Colonic mucosa (tissue), 4 donors: ENCODE data around the gene DST. TPM values are rescaled to one million over a fixed set of nuclear protein-coding genes. Genes with fewer than 3 reads are reported as not detected.

Experiments
- DNase-seq: peaks from one replicate; pipeline ENCODE4 v3.0.0-alpha.2; 2020
- H3K27ac ChIP-seq: fragments of 200-600 bp; one replicate; pipeline ENCODE4 v1.8.0; 2021
- H3K27me3 ChIP-seq: fragments of 200-600 bp; one replicate; pipeline ENCODE4 v1.8.0; 2021
- H3K36me3 ChIP-seq: fragments of 200-600 bp; one replicate; pipeline ENCODE4 v1.8.0; 2021
- H3K4me1 ChIP-seq: fragments of 200-600 bp; one replicate; pipeline ENCODE4 v1.8.0; 2021; ENCODE audit warnings: mild to moderate bottlenecking
- H3K4me3 ChIP-seq: fragments of 200-600 bp; one replicate; pipeline ENCODE4 v1.8.0; 2021
- H3K9ac ChIP-seq, 2 donors: one replicate each; pipeline ENCODE4 v1.7.0; 2013; ENCODE audit warnings: control low read depth in 2 of 2, low read depth in 2 of 2, low read length in 2 of 2
- H3K9me3 ChIP-seq: fragments of 200-600 bp; one replicate; pipeline ENCODE4 v1.8.0; 2021
- CTCF ChIP-seq: fragments of 200-600 bp; IDR thresholded peaks from one replicate; pipeline ENCODE4 v1.8.0; 2022; ENCODE audit warnings: antibody characterized with exemption, mild to moderate bottlenecking
- intact Hi-C: fragments of 100-400 bp; cut with DNase I; formaldehyde crosslinking; loops from one replicate; pipeline ENCODE4 v1.14.1; 2022
- total RNA-seq, 2 donors: library from RNA; stranded (reverse); fragmentation: NEBNext Ultra II Directional in 1 of 2; extraction: Animal tissue kit (Norgen Biotek cat#: 25700) in 1 of 2; gene quantifications; one replicate each; pipeline ENCODE4 v1.2.1, GENCODE V29; 2021
- donor health status: healthy.
- donor health status: DM: no; HTN: no; CAD: no.
- donor health status: DM: no; HTN: no; CAD: no.

Gene DST
- total RNA-seq, 2 donors from 2014 or later = 115 to 197 TPM

- Histone ChIP-seq H3K4me1 (peaks cover 3% of the 10 kb centered on the region), H3K9me3 (no peaks in the 10 kb centered on the region), H3K4me3 (no peak overlapping the region), H3K9ac (no peak overlapping the region), H3K27me3 (no peaks in the 10 kb centered on the region), H3K27ac (no peak overlapping the region), H3K36me3 (no peaks in the 10 kb centered on the region)
- intact Hi-C loops = no loop called here
- DNase-seq = no peak
- no peak for TF ChIP-seq CTCF
Measured at GRCh38 chr6:56685102-56685733, 42.5 kb upstream of the DST start.

- Histone ChIP-seq H3K27me3 (no peaks in the 10 kb centered on the region), H3K27ac (no peak overlapping the region), H3K4me3 (no peak overlapping the region), H3K4me1 (peaks cover 3% of the 10 kb centered on the region), H3K36me3 (no peaks in the 10 kb centered on the region), H3K9ac (no peak overlapping the region), H3K9me3 (no peaks in the 10 kb centered on the region)
- intact Hi-C loops = no loop called here
- no peak for DNase-seq
- TF ChIP-seq CTCF = no peak
Measured at GRCh38 chr6:56684342-56685101, 41.8 kb upstream of the DST start.

GRCh38 chr6:56683882-56684281, 41.2 kb upstream of the DST start:
- H3K36me3 ChIP-seq = no peaks in the 10 kb centered on the region
- H3K4me3 ChIP-seq = no peak overlapping the region
- no peak for TF ChIP-seq CTCF
- no peak overlapping the region for H3K9ac ChIP-seq
- H3K9me3 ChIP-seq = no peaks in the 10 kb centered on the region
- H3K4me1 ChIP-seq = peaks cover 3% of the 10 kb centered on the region
- no peaks in the 10 kb centered on the region for H3K27me3 ChIP-seq
- no peak overlapping the region for H3K27ac ChIP-seq
- intact Hi-C loops = no loop called here
- DNase-seq = peak; percentile 54

- H3K27me3 ChIP-seq = no peaks in the 10 kb centered on the region
- no peak overlapping the region for H3K9ac ChIP-seq
- intact Hi-C loops = no loop called here
- no peaks in the 10 kb centered on the region for H3K9me3 ChIP-seq
- H3K4me3 ChIP-seq = no peak overlapping the region
- TF ChIP-seq CTCF = no peak
- H3K36me3 ChIP-seq = no peaks in the 10 kb centered on the region
- peaks cover 3% of the 10 kb centered on the region for H3K4me1 ChIP-seq
- no peak for DNase-seq
- H3K27ac ChIP-seq = no peak overlapping the region
Measured at GRCh38 chr6:56682635-56683034, 39.9 kb upstream of the DST start.

- Histone ChIP-seq H3K27ac (no peak overlapping the region), H3K9me3 (no peaks in the 10 kb centered on the region), H3K27me3 (no peaks in the 10 kb centered on the region), H3K4me1 (peaks cover under 1% of the 10 kb centered on the region), H3K4me3 (no peak overlapping the region), H3K36me3 (no peaks in the 10 kb centered on the region), H3K9ac (no peak overlapping the region)
- no peak for DNase-seq
- intact Hi-C loops = no loop called here
- TF ChIP-seq CTCF = no peak
Measured at GRCh38 chr6:56677559-56677958, 34.9 kb upstream of the DST start.
